Activated naive CD4-positive, alpha-beta T cell treated with Interleukin-2 at 50 U/mL for 16 hours (primary cell): ENCODE measurements around the gene LUC7L2.
"Not testable (repeated sequence)": the region's sequence is repeated elsewhere in the genome, so short reads cannot be mapped to it uniquely, and the experiment has no call there.

Source experiments
- DNase-seq: peaks from one replicate; pipeline ENCODE4 v3.0.0-alpha.2; 2020

The LUC7L2 gene

DNA sequence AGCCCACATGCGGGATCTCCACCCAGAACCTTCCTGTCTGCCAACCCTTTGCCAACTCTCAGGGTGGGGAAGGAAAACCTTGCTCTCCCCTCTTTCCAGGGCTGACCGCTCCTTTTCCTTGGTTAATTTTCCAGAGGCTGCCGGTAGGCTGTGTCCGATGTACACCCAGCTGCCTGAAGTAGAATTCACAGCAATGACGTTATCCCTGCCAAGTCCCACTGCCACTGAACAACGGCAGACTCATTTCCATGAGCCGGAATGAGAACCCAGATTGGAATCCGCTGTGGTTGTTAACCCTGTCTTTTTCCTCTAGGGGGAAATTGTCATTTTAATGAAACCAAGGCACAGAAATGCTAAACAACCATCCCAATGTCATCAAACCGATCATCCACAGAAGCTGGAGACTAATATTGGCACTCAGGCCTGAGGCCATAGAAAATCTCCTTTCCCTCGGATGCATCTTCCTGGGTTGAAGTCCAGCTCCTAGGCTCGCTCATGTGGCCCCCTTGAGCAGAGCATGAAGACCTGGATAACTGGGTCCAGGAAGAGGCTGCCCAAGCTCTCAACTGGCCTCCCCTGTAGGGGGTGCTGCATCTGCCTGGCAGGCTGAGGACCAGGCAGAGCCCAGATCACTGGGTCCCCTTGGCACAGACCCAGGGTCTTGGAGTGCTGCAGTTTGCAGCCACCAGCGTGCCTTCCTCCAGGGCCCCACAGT lies 93.4 kb downstream of the LUC7L2 start:
- no peak for DNase-seq

DNA sequence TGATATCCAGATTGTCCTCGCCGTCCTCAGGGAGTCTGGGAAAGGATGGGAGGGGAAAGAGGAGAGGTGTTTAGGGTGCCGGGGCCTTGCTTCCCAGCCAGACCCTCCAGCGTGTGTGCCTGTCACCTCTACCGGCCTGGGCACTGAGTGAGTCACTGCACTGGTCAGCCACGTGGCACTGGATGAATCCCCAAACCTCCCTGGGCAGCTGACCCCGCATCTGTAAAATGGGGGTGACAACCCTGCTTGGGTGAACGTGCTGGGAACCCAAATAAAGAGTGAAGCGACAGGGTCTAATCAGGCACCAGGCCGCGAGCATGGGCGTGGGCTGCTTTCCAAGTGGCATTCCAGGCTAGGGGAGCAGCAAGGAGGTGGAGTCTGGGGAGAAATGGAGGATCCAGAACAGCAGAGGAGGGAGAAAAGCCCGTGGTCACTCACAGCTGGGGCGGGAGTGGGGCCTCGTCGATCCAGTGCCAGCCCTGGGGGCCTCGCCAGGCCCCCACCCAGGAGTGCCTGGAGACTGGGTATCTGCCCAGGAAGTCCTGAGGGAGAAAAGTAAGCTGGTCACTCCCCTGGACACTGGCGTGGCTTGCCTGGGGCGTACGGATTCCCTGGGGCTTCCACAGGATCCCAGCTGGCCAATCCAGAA lies 94.1 kb downstream of the LUC7L2 start:
- no peak for DNase-seq

DNA sequence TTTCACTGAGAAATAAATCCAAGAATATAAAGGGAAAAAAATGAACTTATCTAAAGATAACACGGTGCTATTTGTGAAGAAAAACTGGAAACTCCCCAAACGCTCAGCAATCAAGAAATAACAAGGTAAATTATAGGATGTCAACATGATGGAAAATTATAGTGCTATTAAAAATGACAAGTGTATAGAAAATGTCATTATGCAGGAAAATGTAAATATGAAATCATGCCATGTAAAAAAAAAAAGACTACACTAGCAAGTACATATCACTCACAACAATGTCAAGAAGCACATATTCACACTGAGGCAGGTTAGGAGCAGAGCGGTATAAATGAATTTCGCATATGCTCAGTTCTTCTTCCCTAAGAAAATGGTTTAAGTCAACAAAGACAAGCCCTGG lies 96.1 kb downstream of the LUC7L2 start:
- no peak for DNase-seq

- DNase-seq = no peak
Measured at GRCh38 chr7:139456511-139456910, 96.8 kb downstream of the LUC7L2 start.

- no peak for DNase-seq
Measured at GRCh38 chr7:139457153-139457946, 97.7 kb downstream of the LUC7L2 start.

DNA sequence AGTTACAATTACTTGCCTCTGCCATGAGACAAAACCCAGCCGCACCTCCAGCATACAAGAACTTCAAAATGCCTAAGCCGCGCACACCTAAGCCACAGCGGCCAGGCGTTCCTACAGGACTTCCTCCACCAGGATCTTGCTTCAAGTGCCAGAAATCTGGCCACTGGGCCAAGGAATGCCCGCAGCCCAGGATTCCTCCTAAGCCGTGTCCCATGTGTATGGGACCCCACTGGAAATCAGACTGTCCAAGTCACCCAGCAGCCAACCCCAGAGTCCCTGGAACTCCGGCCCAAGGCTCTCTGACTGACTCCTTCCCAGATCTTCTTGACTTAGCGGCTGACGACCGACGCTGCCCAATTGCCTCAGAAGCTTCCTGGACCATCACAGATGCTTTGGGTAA lies 103.7 kb downstream of the LUC7L2 start:
- not testable (repeated sequence) for DNase-seq

DNA sequence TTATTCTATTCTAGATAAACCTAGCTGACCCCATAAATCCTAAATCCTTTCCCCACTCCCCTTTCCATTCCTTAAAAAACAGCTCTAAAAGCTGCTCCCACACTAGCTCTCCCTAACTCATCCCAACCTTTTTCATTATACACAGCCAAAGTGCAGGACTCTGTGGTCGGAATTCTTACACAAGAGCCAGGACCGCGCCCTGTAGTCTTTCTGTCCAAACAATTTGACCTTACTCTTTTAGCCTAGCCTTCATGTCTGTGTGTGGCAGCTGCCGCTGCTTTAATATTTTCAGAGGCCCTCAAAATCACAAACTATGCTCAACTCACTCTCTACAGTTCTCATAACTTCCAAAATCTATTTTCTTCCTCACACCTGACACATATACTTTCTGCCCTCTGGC lies 104.8 kb downstream of the LUC7L2 start:
- DNase-seq = not testable (repeated sequence)

- not testable (repeated sequence) for DNase-seq
Measured at GRCh38 chr7:139465072-139465471, 105.4 kb downstream of the LUC7L2 start.

- DNase-seq = not testable (repeated sequence)
Measured at GRCh38 chr7:139467729-139468128, 108.0 kb downstream of the LUC7L2 start.

DNA sequence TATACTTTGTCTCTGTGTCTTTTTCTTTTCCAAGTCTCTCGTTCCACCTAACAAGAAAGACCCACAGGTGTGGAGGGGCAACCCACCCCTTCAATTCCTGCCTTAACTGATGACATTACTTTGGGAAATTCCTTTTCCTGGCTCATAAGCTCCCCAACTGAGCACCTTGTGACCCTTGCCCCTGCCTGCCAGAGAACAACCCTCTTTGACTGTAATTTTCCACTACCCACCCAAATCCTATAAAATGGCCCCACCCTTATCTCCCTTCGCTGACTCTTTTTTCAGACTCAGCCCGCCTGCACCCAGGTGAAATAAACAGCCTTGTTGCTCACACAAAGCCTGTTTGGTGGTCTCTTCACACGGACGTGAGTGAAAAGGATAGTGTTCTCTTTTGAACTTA lies 108.6 kb downstream of the LUC7L2 start:
- not testable (repeated sequence) for DNase-seq

DNA sequence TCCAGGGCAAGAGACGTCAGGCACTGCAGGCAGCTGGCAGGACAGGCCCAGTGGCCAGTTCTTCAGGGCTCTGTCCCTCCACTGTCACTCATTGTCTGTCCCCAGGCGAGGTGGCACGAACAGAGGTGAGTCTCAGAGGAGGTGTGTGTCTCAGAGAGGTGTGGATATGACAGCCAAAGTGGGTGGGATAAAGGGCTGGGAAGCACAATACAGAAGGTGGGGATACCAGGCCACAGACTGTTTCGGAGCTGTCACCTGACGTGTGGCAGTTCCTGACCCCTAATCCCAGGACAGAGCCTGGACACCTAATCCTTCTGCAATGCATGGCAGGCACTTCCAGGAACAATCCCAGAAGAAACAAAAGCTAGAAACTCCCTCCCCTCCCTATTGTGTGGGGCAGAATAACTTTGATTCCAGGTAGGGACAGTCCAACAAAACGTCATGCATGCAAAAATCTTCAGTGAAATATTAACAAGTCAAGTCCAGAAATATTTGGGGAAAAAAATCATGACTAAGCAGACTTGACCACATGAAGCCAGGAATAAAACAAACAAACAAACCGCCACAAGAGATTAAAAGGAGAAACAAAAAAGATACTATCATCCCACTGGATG lies 112.2 kb downstream of the LUC7L2 start:
- DNase-seq = no peak
